Cardiac muscle cell (in vitro differentiated cells and primary cell): ENCODE results near the gene MCC. TPM values are rescaled to one million over a fixed set of nuclear protein-coding genes. Genes with fewer than 3 reads are reported as not detected.

ENCODE experiments used
- DNase-seq, 2 donors: peaks; one replicate each; pipeline versions ENCODE4 v3.0.0 to v3.0.0-alpha.2; 2010 to 2017; ENCODE audit warnings: low read depth in 1 of 2, low spot score in 1 of 2
- H3K27ac ChIP-seq: fragments of 200-600 bp; sonication (generic); 2 replicates; pipeline ENCODE4 v1.5.1; 2016
- H3K27me3 ChIP-seq: fragments of 200-600 bp; sonication (generic); 2 replicates; pipeline ENCODE4 v1.6.0; 2016; ENCODE audit warnings: control low read depth
- H3K36me3 ChIP-seq: fragments of 200-600 bp; sonication (generic); 2 replicates; pipeline ENCODE4 v1.5.1; 2016; ENCODE audit warnings: control low read depth
- H3K4me1 ChIP-seq: fragments of 200-600 bp; sonication (generic); 2 replicates; pipeline ENCODE4 v1.8.1; 2017; ENCODE audit warnings: low read depth, mild to moderate bottlenecking, mixed run types
- H3K4me3 ChIP-seq: fragments of 200-600 bp; sonication (generic); 2 replicates; pipeline ENCODE4 v1.5.1; 2016; ENCODE audit warnings: mild to moderate bottlenecking
- H3K9me3 ChIP-seq: fragments of 200-600 bp; sonication (generic); 2 replicates; pipeline ENCODE4 v1.5.1; 2017; ENCODE audit warnings: low read depth, mild to moderate bottlenecking, control low read depth
- CTCF ChIP-seq: IDR thresholded peaks from 2 replicates; pipeline ENCODE4 v1.5.1; 2012; ENCODE audit warnings: low read depth, mild to moderate bottlenecking, low read length
- polyA plus RNA-seq: library from polyadenylated mRNA; unstranded; fragments of >200 nt; fragmentation: Nextera tagmentation; extraction: Ambion mirVana; gene quantifications from 2 replicates; pipeline ENCODE4 v1.2.1, GENCODE V29; 2016
- total RNA-seq: library from RNA; depleted of rRNA; stranded (reverse); fragments of >200 nt; gene quantifications from 2 replicates; pipeline ENCODE4 v1.2.3, GENCODE V29; 2016

Gene MCC
- total and polyA plus RNA-seq, 2 experiments from 2014 or later, result 37.8 to 137 TPM

GRCh38 chr5:113357696-113358476 lies 130.4 kb downstream of the MCC start:
- TF ChIP-seq CTCF, result no peak
- Histone ChIP-seq H3K36me3 (no peaks in the 10 kb centered on the region), H3K27ac (no peak overlapping the region)

GRCh38 chr5:113356487-113356886 lies 131.8 kb downstream of the MCC start:
- TF ChIP-seq CTCF, result no peak
- Histone ChIP-seq H3K27ac (no peak overlapping the region), H3K4me1 (peaks cover 30% of the 10 kb centered on the region), H3K9me3 (no peaks in the 10 kb centered on the region), H3K4me3 (no peak overlapping the region), H3K36me3 (no peaks in the 10 kb centered on the region), H3K27me3 (no peaks in the 10 kb centered on the region)
- no peak for DNase-seq

More at GRCh38 chr5:113357696-113358476, 130.4 kb downstream of the MCC start:
- H3K9me3 ChIP-seq, result no peaks in the 10 kb centered on the region
- peak in 1 of 2 donors; percentile 44 for DNase-seq
- H3K4me1 ChIP-seq, result peaks cover 24% of the 10 kb centered on the region
- H3K27me3 ChIP-seq, result no peaks in the 10 kb centered on the region
- no peak overlapping the region for H3K4me3 ChIP-seq

- Histone ChIP-seq H3K4me3 (no peak overlapping the region), H3K9me3 (no peaks in the 10 kb centered on the region), H3K36me3 (no peaks in the 10 kb centered on the region), H3K27ac (no peak overlapping the region), H3K4me1 (peaks cover 25% of the 10 kb centered on the region), H3K27me3 (no peaks in the 10 kb centered on the region)
- peak in 1 of 2 donors; percentile 26 for DNase-seq
- no peak for TF ChIP-seq CTCF
Measured at GRCh38 chr5:113354055-113354454, 134.2 kb downstream of the MCC start.

GRCh38 chr5:113347572-113347971 lies 140.7 kb downstream of the MCC start:
- H3K27me3 ChIP-seq, result no peaks in the 10 kb centered on the region
- TF ChIP-seq CTCF, result no peak
- no peak overlapping the region for H3K4me3 ChIP-seq
- H3K27ac ChIP-seq, result no peak overlapping the region
- H3K9me3 ChIP-seq, result no peaks in the 10 kb centered on the region
- H3K4me1 ChIP-seq, result peaks cover 13% of the 10 kb centered on the region
- H3K36me3 ChIP-seq, result no peaks in the 10 kb centered on the region
- no peak for DNase-seq

GRCh38 chr5:113344973-113345940 lies 143.0 kb downstream of the MCC start:
- DNase-seq, result peak in 1 of 2 donors; percentile 90
- peak; percentile 6 for TF ChIP-seq CTCF
- no peak overlapping the region for H3K27ac ChIP-seq

More at GRCh38 chr5:113344973-113345940, 143.0 kb downstream of the MCC start:
- no peaks in the 10 kb centered on the region for H3K9me3 ChIP-seq
- H3K4me1 ChIP-seq, result peaks cover 12% of the 10 kb centered on the region
- H3K36me3 ChIP-seq, result no peaks in the 10 kb centered on the region
- H3K4me3 ChIP-seq, result no peak overlapping the region
- H3K27me3 ChIP-seq, result no peaks in the 10 kb centered on the region
